ENCODE data around the gene SIPA1L3. TPM values are rescaled to one million over a fixed set of nuclear protein-coding genes. Genes with fewer than 3 reads are reported as not detected.

SIPA1L3 gene
- total RNA-seq, 2 experiments from 2014 or later, result 8.9 to 9.8 TPM

GRCh38 chr19:38057959-38058690 is 151.1 kb downstream of the SIPA1L3 start:
- Mint-ChIP-seq H3K4me3 (no peak overlapping the region), H3K9me3 (no peaks in the 10 kb centered on the region), H3K4me1 (ENCODE audit: low read depth) (peaks cover 16% of the 10 kb centered on the region), H3K36me3 (ENCODE audit: low read depth) (no peaks in the 10 kb centered on the region), H3K27ac (peak overlapping the region; percentile 42), H3K27me3 (no peaks in the 10 kb centered on the region)
- intact Hi-C loops (cut with micrococcal nuclease), result no loop called here
- ATAC-seq, result no peak
- POLR2A ChIA-PET, result no interaction called here
- CTCF ChIA-PET, result interaction anchor here (1.9 kb wide), 1 partner anchor 77 kb away, joined by 4 read pairs; no protein-coding TSS in a partner anchor
- no peak for DNase-seq
- no peak for TF ChIP-seq CTCF (IDR thresholded peaks at IDR 0.05)

DNA sequence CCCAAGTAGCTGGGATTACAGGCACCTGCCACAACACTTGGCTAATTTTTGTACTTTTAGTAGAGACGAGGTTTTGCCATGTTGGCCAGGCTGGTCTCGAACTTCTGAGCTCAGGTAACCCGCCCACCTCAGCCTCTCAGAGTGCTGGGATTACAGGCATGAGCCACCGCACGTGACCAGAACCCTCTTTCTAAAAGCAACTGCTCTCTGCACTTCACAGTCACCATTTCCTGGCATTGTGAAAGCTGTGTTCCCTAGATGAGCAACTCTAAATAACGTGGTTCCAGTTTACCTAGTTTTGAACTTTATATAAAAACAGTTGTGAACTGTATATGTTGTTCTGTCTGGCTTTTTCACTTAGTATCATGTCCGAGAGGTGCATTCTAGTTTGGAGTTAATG is 152.9 kb downstream of the SIPA1L3 start:
- ATAC-seq, result peak; percentile 76
- peak; percentile 72 for DNase-seq
- Mint-ChIP-seq H3K27me3 (no peaks in the 10 kb centered on the region), H3K4me3 (no peak overlapping the region), H3K9me3 (no peaks in the 10 kb centered on the region), H3K4me1 (ENCODE audit: low read depth) (peaks cover 16% of the 10 kb centered on the region), H3K36me3 (ENCODE audit: low read depth) (no peaks in the 10 kb centered on the region), H3K27ac (peak overlapping the region; percentile 81)
- POLR2A ChIA-PET, result interaction anchor here (1.0 to 2.6 kb wide), 2 partner anchors 11 to 140 kb away, joined by 3 to 11 read pairs; no protein-coding TSS in a partner anchor
- no peak for TF ChIP-seq CTCF (IDR thresholded peaks at IDR 0.05)
- intact Hi-C loops (cut with micrococcal nuclease), result no loop called here
- CTCF ChIA-PET, result interaction anchor here (1.1 to 1.9 kb wide), 2 partner anchors 75 to 153 kb away, joined by 3 to 4 read pairs; partner anchors contain the start of gene SIPA1L3

DNA sequence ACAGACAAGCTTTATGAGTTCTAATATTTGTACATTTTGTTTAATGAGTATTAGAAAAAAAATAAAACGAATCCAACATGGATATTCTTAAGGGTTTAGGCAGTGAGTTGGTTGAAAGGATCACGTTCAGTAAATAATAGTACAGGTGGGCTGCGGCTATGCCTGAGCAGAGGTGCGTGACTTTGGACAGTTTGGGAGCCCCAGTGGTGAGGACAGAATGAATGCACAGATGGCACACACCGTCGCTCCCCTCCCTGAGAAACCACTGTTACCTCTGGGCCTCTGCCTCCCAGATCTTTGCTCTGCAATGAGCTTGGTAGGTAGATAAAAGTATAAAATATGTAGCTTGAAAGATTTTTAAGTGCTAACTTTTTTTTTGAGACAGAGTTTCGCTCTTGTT is 153.3 kb downstream of the SIPA1L3 start:
- Mint-ChIP-seq H3K36me3 (ENCODE audit: low read depth) (no peaks in the 10 kb centered on the region), H3K4me1 (ENCODE audit: low read depth) (peaks cover 14% of the 10 kb centered on the region), H3K27me3 (no peaks in the 10 kb centered on the region), H3K27ac (no peak overlapping the region), H3K9me3 (no peaks in the 10 kb centered on the region), H3K4me3 (no peak overlapping the region)
- intact Hi-C loops (cut with micrococcal nuclease), result no loop called here
- no peak for DNase-seq
- CTCF ChIA-PET, result interaction anchor here (1.1 kb wide), 1 partner anchor 153 kb away, joined by 3 read pairs; the partner anchor contains the start of gene SIPA1L3
- TF ChIP-seq CTCF (IDR thresholded peaks at IDR 0.05), result no peak
- ATAC-seq, result no peak
- POLR2A ChIA-PET, result interaction anchor here (1.0 to 2.6 kb wide), 2 partner anchors 12 to 140 kb away, joined by 3 to 11 read pairs; no protein-coding TSS in a partner anchor

GRCh38 chr19:38061294-38061693 is 154.3 kb downstream of the SIPA1L3 start:
- peaks cover 13% of the 10 kb centered on the region for H3K4me1 Mint-ChIP-seq (ENCODE audit: low read depth)
- TF ChIP-seq CTCF (IDR thresholded peaks at IDR 0.05), result no peak
- DNase-seq, result no peak
- no peaks in the 10 kb centered on the region for H3K27me3 Mint-ChIP-seq
- H3K9me3 Mint-ChIP-seq, result no peaks in the 10 kb centered on the region
- ChIA-PET POLR2A (interaction anchor here (2.6 kb wide), 1 partner anchor 12 kb away, joined by 11 read pairs; no protein-coding TSS in a partner anchor), CTCF (no interaction called here)
- H3K4me3 Mint-ChIP-seq, result no peak overlapping the region
- intact Hi-C loops (cut with micrococcal nuclease), result no loop called here
- H3K27ac Mint-ChIP-seq, result no peak overlapping the region
- no peak for ATAC-seq
- H3K36me3 Mint-ChIP-seq (ENCODE audit: low read depth), result no peaks in the 10 kb centered on the region

Measured in activated CD8-positive, alpha-beta T cell treated with anti-CD3 and anti-CD28 coated beads for 36 hours (primary cell).